ENCODE results near the gene CRELD2.

Gene CRELD2

DNA sequence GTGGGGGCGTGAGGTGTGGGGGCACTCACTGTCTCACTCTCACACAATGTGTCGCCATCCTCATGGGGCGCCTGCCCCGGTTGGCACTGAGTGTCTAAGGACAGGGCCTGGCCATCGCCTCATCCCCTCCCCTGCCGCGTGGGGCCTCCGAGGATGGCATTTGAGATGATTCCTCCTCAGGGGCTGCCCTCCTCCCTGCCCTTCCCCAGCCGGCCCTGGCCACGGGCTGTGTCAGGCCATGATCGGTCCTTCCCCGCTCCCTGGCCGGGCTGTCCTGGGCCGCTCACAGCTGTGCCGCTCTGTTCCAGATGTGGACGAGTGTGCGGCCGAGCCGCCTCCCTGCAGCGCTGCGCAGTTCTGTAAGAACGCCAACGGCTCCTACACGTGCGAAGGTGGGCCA is 4.5 kb downstream of the CRELD2 start:
- in situ Hi-C loops (cut with MboI; ENCODE audit: low sequenced_read_pairs, unreplicated experiment), result no loop called here
- no peak for DNase-seq (ENCODE audit: low spot score)

DNA sequence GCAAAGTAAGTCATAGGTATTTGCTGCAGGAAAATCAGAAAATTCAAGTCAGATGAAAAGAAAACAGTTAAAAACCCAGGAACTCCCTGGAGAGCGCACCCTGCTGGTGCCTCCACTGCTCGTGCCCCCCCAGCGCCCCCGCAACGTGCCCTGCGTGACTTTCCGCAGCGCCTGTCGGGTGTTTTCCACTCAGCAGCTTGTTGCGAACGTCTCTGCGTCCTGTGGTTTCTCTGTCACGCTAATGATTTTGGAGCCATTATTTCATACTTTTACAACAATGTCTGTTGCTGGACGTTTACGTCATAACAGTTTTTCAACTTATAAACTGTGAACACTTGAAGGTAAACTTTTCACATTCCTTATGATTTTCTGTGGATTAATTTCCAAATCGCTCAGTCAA is 5.0 kb downstream of the CRELD2 start:
- DNase-seq (ENCODE audit: low spot score), result peak; percentile 83
- in situ Hi-C loops (cut with MboI; ENCODE audit: low sequenced_read_pairs, unreplicated experiment), result no loop called here
- TF ChIP-seq, protein P1, sequence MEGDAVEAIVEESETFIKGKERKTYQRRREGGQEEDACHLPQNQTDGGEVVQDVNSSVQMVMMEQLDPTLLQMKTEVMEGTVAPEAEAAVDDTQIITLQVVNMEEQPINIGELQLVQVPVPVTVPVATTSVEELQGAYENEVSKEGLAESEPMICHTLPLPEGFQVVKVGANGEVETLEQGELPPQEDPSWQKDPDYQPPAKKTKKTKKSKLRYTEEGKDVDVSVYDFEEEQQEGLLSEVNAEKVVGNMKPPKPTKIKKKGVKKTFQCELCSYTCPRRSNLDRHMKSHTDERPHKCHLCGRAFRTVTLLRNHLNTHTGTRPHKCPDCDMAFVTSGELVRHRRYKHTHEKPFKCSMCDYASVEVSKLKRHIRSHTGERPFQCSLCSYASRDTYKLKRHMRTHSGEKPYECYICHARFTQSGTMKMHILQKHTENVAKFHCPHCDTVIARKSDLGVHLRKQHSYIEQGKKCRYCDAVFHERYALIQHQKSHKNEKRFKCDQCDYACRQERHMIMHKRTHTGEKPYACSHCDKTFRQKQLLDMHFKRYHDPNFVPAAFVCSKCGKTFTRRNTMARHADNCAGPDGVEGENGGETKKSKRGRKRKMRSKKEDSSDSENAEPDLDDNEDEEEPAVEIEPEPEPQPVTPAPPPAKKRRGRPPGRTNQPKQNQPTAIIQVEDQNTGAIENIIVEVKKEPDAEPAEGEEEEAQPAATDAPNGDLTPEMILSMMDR (IDR thresholded peaks at IDR 0.05; ENCODE audit: borderline replicate concordance, control extremely low read depth, extremely low read depth, insufficient read depth, missing control alignments), result peak; percentile 60

More for the DNA sequence above, 4.5 kb downstream of the CRELD2 start:
- TF ChIP-seq, protein P1 (IDR thresholded peaks at IDR 0.05; ENCODE audit: borderline replicate concordance, control extremely low read depth, extremely low read depth, insufficient read depth, missing control alignments), result no peak

DNA sequence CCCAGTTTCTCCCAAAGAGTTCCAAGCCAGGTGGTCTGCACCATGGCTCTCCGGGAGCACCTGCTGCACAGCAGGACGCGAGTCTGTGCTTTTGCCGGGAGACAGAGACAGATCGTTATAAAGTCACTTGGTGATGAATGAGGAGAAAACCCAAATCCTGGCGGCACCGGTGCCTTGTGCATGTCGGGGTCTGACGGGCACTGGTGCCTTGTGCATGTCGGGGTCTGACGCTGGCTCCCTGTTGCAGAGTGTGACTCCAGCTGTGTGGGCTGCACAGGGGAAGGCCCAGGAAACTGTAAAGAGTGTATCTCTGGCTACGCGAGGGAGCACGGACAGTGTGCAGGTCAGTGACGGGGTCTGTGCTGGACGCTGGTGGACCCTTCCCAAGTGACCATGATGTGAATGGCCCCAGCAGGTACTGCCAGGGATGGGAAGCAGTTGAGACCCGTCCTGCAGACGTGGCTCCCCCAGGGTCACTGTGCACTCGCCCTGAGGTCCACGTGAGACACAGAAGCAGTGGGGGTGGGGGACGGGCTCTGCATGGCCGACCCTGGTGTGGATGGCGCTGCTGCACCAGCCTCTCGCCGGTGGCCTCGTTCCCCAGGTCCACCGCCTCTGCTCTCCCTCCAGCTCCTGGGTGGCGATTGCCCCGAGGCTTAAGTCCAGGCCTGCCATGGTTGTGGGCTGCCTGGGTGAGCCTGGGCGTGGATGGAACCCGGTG is 5.8 kb downstream of the CRELD2 start:
- in situ Hi-C loops (cut with MboI; ENCODE audit: low sequenced_read_pairs, unreplicated experiment), result no loop called here
- no peak for DNase-seq (ENCODE audit: low spot score)
- TF ChIP-seq, protein P1 (IDR thresholded peaks at IDR 0.05; ENCODE audit: borderline replicate concordance, control extremely low read depth, extremely low read depth, insufficient read depth, missing control alignments), result no peak

DNA sequence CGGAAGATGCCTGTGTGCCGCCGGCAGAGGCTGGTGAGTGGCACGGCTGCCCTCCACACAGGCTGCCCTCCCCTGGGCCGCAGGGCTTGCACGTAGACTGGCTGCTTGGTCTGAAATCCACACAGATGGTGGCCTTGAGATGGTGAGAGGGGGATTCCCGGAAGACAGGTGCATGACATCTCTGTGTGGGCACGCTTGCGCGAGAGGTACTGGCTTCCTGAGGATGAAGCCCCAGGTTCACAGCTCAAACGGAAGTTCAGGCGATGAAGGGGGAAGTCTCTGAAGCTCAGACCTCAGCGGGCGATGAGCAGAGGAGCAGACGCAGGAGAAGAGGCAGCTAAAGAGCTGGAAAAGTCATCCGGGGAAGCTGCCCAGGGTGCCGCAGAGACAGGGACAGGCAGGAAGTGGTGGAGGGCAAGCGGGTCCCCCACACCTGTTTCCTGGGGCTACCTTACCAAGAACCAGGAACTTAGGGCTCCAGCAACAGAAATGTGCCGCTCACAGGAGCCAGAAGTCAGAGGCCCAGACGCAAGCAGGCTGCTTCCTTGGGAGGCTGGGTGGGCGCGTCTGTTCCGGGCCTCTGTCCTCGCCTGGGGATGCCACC is 7.2 kb downstream of the CRELD2 start:
- peak; percentile 80 for DNase-seq (ENCODE audit: low spot score)
- in situ Hi-C loops (cut with MboI; ENCODE audit: low sequenced_read_pairs, unreplicated experiment), result no loop called here
- TF ChIP-seq, protein P1 (IDR thresholded peaks at IDR 0.05; ENCODE audit: borderline replicate concordance, control extremely low read depth, extremely low read depth, insufficient read depth, missing control alignments), result no peak

DNA sequence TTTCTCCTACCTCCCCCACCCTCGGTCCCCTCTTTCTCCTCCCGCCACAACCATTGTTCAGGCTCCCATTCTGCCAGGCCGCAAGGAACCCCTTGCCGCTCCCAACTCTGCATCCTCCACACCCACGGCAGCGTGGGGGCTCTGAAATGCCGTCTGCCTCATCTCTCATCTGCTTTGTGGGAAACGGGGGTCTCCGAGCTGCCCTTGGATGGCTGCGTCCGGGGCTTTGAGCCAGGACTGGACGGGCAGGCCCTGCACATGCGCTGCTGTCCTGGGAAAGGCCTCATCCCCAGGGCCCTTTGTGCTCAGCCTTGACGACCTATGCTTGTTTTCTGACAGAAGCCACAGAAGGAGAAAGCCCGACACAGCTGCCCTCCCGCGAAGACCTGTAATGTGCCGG is 8.5 kb downstream of the CRELD2 start:
- no peak for DNase-seq (ENCODE audit: low spot score)
- TF ChIP-seq, protein P1 (IDR thresholded peaks at IDR 0.05; ENCODE audit: borderline replicate concordance, control extremely low read depth, extremely low read depth, insufficient read depth, missing control alignments), result no peak
- in situ Hi-C loops (cut with MboI; ENCODE audit: low sequenced_read_pairs, unreplicated experiment), result no loop called here

DNA sequence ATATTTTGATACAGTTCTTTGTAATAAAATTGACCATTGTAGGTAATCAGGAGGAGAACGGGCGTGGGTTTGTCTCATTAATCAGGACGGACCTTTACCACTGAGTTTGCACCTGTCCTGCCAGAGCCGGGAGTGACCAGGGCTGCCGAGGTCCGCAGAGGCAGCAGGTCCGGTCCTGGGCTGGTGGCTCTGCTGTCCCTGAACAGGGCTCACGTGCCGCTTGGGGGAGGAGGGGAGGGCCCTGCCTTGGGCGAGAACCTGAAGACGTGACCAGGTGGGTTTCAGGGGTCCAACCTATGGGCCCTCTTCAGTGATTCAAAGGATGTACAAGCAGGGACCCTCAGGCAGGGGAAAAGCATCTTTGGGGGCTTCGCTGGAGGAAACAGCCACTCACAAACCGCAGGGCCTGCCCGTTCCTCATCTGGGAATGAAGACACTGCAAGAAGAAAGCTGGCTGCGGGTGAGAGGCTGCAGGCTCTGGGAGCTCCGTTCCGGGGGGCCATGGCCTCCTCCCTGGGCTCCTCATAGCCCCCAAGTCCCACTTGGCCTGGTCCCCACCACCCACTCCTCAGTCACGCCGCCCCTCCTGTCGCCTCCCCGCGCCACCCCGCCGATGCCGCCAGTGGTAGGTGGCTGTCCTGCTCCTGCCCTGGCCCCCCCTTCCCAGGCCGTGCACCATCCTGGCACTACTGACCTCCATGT is 9.2 kb downstream of the CRELD2 start:
- TF ChIP-seq, protein P1 (IDR thresholded peaks at IDR 0.05; ENCODE audit: borderline replicate concordance, control extremely low read depth, extremely low read depth, insufficient read depth, missing control alignments), result no peak
- in situ Hi-C loops (cut with MboI; ENCODE audit: low sequenced_read_pairs, unreplicated experiment), result no loop called here
- no peak for DNase-seq (ENCODE audit: low spot score)
